Amygdala (tissue), 56 donors: ENCODE results near the gene PRUNE2.
A peak's percentile ranks its signal among the peaks of the same experiment; 100 is the strongest.

Source experiments
- DNase-seq, 56 donors: peaks; one replicate each; lab custom pipeline; 2025; lab: John Stamatoyannopoulos, UW

Gene PRUNE2

DNA sequence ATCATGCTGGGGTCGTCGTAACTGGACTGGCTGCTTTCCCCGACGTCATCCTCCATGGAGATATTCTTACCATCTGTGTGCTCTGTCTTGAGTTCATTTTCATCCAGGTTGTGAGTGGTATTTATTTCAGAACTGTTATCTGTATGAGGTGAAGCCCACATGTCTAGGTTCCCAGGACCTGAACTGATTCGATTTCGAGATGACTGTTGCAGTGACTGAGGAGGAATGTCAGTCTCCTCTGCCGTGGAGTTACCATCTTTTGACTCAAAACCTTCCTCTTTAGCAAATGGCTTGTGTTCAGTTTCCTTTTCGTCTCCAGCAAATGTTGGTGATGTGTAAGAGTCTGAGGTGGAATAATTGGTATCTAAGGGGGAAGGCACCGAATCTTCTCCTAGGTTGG, 196.9 kb downstream of the PRUNE2 start:
- DNase-seq = no peak

- DNase-seq = no peak
These were observed 198.4 kb downstream of the PRUNE2 start for GRCh38 chr9:76707510-76707909.

- peak in 11 of 56 donors; percentile 3 to 60 (median 12) for DNase-seq
These were observed 201.2 kb downstream of the PRUNE2 start for GRCh38 chr9:76704593-76705204.

- no peak for DNase-seq
These were observed 202.6 kb downstream of the PRUNE2 start for GRCh38 chr9:76703270-76703669.

DNA sequence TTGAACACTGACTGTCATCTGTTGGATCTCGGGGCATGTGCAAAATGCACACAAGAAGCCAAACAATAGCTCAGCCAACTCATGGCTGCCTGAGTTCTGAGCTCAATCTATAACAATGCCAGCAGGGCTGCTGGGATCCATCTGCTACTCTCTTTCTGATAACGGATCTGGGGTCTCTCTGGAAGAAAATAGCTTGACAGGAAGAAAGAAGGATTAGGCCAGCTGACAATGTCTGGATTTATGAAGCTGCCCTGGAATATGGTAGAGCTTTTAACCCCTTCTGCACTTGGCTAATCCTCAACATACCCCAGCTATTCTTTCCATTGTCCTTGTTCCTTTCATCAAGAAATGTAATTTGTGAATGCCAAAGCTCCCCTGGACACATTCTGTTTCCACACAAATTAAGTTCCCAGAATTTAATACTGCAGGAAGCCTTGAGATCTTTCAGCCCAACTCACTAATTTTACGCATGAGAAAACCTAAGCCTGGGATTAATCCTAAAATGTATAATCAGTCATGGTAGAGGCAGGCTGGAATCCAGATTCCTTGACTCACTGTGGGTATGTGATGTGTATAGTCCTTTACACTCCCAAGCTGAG, 204.4 kb downstream of the PRUNE2 start:
- DNase-seq = peak in 5 of 56 donors; percentile 6 to 37 (median 17)

- DNase-seq = no peak
These were observed 205.0 kb downstream of the PRUNE2 start for GRCh38 chr9:76700916-76701315.

DNA sequence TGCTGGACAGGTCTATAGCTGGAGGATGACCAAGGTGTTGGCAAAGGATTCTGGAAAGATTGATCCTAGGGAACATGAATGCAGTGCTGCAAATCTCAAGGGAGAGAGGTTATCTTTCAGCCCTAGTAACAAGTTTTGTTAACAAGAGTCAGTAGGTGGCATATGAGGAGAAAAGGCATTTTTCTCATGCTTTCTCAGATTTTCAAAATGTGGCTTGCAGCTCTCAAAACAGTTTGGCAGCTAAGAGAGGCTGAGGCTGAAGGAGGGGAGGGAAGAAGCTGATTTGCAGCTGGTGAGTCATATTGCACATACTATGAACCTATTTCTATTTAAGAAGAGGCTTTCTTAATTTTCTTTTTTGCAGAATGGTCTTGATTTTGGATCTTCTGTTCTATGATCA, 205.9 kb downstream of the PRUNE2 start:
- DNase-seq = no peak

GRCh38 chr9:76697554-76697953, 208.4 kb downstream of the PRUNE2 start:
- no peak for DNase-seq

GRCh38 chr9:76697081-76697480, 208.8 kb downstream of the PRUNE2 start:
- DNase-seq = no peak

DNA sequence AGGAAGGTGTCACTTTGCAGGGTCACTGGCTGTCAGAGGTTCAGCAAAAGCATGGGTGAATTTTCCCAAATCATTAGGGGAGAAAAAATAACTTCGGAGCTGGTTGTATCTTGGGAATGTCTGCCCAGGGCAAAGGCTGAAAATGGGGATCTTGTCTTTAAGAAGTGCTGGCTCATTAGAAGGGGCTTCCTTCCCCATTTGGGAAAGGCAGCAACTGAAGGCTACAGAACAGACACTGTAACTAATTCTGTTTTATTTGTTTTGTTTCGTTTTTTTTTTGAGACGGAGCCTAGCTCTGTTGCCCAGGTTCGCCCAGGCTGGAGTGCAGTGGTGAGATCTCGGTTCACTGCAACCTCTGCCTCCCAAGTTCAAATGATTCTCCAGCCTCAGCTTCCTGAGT, 212.0 kb downstream of the PRUNE2 start:
- no peak for DNase-seq

- no peak for DNase-seq
These were observed 213.3 kb downstream of the PRUNE2 start for GRCh38 chr9:76692458-76693129.

- DNase-seq = peak in 31 of 56 donors; percentile 5 to 72 (median 34)
These were observed 214.2 kb downstream of the PRUNE2 start for GRCh38 chr9:76691517-76692313.

- DNase-seq = no peak
These were observed 214.9 kb downstream of the PRUNE2 start for GRCh38 chr9:76690973-76691370.

DNA sequence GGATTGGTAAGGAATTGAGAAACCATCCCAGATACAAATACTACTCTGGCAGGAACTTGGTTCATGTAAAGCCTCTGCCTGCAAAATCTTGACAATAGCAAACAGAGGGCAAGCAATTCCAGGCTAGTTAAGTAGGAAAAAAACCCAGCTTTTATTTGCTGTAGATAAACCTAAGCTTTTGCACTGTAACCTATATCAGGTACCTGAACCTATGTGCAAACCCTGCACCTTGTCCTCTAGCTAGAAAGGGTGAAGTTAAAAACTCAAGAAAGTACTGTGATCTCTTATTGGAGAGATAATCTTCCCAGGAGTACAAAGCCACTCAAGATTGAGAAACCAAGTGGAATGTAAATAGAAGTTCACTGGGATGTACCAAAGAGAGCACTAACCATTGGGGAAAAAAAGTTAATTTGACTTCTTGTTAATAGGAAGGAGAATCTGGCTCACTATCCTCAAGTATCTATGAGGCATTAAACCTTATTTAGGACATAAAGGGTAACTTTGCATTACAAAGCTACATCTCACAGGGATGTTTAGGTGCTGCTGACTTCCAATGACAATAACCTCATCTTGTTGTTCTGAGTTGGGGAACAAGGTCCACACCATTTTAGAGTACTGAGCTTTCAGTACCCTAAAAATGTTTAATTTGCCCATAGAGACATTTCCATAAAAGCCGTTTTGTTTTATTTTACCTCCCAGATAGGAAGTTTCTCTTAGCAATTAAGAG, 215.5 kb downstream of the PRUNE2 start:
- no peak for DNase-seq

DNA sequence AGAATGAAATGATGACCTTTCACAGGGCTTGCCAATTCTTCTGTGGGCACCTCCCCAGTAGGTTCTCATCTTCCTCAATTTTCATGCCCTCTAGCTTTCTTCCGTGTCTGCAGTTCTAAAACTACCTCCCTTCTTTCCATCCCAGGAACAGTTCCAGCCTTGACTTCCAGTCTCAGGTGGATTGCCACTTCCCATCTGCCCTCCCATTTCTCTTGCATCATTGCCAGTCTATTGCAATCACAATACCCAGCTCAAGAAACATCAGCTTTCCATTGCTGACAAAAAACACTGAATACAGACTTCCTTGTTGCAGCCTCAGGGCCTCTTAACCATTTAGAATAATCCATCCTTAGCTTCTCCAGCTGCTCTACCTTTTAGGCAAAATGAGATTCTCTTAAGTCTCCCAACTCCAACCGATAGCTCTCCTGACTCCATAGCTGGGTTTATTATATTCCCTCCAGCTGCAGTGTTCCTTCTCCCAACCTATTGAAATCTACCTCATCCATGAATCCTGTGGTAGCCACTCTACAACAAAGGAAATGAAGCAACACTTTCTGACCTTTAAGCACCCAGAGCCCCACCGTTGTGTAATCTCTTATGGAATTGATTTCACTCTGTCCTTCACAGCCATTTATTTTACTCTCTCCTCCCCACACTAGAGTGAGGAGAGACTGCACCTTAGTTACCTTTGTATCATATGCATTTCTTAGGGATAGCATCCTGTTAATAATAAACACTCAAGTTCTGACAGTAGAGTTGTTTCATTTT, 217.3 kb downstream of the PRUNE2 start:
- no peak for DNase-seq

- DNase-seq = no peak
These were observed 218.0 kb downstream of the PRUNE2 start for GRCh38 chr9:76687861-76688391.

DNA sequence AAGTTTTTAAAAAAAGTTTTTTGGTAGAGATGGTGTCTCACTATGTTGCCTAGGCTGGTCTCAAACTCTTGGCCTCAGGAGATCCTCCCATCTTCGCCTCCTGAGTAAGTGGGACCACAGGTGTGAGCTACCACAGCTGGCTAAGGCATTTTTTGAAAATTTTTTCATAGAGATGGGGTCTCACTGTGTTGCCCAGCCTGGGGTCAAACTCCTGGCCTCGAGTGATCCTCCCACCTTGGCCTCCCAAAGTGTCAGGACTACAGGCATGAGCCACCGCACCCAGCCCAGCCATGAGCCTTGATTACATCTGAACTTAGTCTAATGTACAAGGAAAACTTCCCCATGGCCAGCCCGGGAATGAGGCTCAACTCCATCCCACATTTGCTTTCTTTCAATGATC, 219.2 kb downstream of the PRUNE2 start:
- no peak for DNase-seq

GRCh38 chr9:76684213-76684612, 221.7 kb downstream of the PRUNE2 start:
- DNase-seq = no peak

DNA sequence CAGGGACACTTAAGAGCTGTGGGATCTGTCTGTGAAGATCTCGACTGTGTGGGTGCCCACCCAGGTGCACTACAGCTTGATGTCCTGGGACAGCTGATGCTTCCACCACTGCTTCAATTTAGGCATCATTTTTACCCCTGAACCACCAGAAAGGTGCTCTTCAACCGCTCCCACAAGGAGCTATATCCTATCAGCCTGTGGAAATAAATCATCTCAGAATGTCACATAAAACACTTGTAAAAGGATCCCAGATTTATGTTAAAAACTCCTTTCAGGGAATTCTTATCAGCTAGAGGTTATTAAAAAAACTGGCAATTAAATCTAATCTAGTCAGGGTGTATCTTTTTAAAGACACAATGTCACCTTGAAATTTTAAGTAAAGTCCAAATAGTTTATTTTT, 224.4 kb downstream of the PRUNE2 start:
- no peak for DNase-seq
